Hepatocyte (in vitro differentiated cells): ENCODE data around the gene PDX1. TPM values are rescaled to one million over a fixed set of nuclear protein-coding genes. Genes with fewer than 3 reads are reported as not detected.

Source experiments
- DNase-seq: peaks from one replicate; pipeline ENCODE4 v3.0.0-alpha.2; 2016; ENCODE audit warnings: low spot score
- H2AFZ ChIP-seq: fragments of 200-600 bp; sonication (generic); 2 replicates; pipeline ENCODE4 v1.6.0; 2016; ENCODE audit warnings: antibody characterized with exemption, mild to moderate bottlenecking
- H3K27ac ChIP-seq: fragments of 200-600 bp; sonication (generic); 2 replicates; pipeline ENCODE4 v1.5.1; 2016; ENCODE audit warnings: mild to moderate bottlenecking
- H3K27me3 ChIP-seq: fragments of 200-600 bp; sonication (generic); 2 replicates; pipeline ENCODE4 v1.6.1; 2016
- H3K36me3 ChIP-seq: fragments of 200-600 bp; sonication (generic); replicated peaks from 2 replicates; pipeline ENCODE4 v1.5.1; 2016; ENCODE audit warnings: low read depth; ENCODE audit not compliant: insufficient read depth
- H3K4me1 ChIP-seq: fragments of 200-600 bp; sonication (generic); 2 replicates; pipeline ENCODE4 v1.5.1; 2016; ENCODE audit warnings: mild to moderate bottlenecking, moderate library complexity; ENCODE audit not compliant: insufficient read depth
- H3K4me2 ChIP-seq: fragments of 200-600 bp; sonication (generic); 2 replicates; pipeline ENCODE4 v1.6.0; 2016
- H3K4me3 ChIP-seq: fragments of 200-600 bp; sonication (generic); 2 replicates; pipeline ENCODE4 v1.5.1; 2016; ENCODE audit warnings: mild to moderate bottlenecking
- H3K79me2 ChIP-seq: fragments of 200-600 bp; sonication (generic); 2 replicates; pipeline ENCODE4 v1.6.0; 2017; ENCODE audit warnings: mild to moderate bottlenecking
- H3K9me2 ChIP-seq: fragments of 200-600 bp; sonication (generic); replicated peaks from 2 replicates; pipeline ENCODE4 v1.6.0; 2017; ENCODE audit warnings: mild to moderate bottlenecking; ENCODE audit not compliant: insufficient read depth
- H3K9me3 ChIP-seq: fragments of 200-600 bp; sonication (generic); 2 replicates; pipeline ENCODE4 v1.5.1; 2016; ENCODE audit warnings: low read depth, mild to moderate bottlenecking
- H4K20me1 ChIP-seq: fragments of 200-600 bp; sonication (generic); 2 replicates; pipeline ENCODE4 v1.6.0; 2016; ENCODE audit warnings: mild to moderate bottlenecking; ENCODE audit not compliant: insufficient read depth, poor library complexity, severe bottlenecking
- CTCF ChIP-seq: fragments of 200-600 bp; sonication (generic); IDR thresholded peaks from 2 replicates; pipeline ENCODE4 v1.5.1; 2016; ENCODE audit warnings: antibody characterized with exemption, mild to moderate bottlenecking; ENCODE audit not compliant: poor library complexity
- EZH2 ChIP-seq: fragments of 200-600 bp; sonication (generic); IDR thresholded peaks from 2 replicates; pipeline ENCODE4 v1.6.1; 2016; ENCODE audit warnings: antibody characterized with exemption, mild to moderate bottlenecking, borderline replicate concordance
- EZH2phosphoT487 ChIP-seq: fragments of 200-600 bp; sonication (generic); IDR thresholded peaks from one replicate; pipeline ENCODE4 v1.6.1; 2018; ENCODE audit warnings: antibody characterized with exemption, mild to moderate bottlenecking, low read depth, moderate library complexity; ENCODE audit not compliant: unreplicated experiment, severe bottlenecking
- whole genome bisulfite sequencing: methylation state at CpG from one replicate; pipeline ENCODE4 v1.1.6; 2016; ENCODE audit warnings: low lambda C conversion rate; ENCODE audit errors: missing lambda C conversion rate; 5-methylcytosine and 5-hydroxymethylcytosine counted together
- polyA plus RNA-seq: library from polyadenylated mRNA; unstranded; fragments of >200 nt; fragmentation: Nextera tagmentation; extraction: Ambion mirVana; gene quantifications from 2 replicates; pipeline ENCODE4 v1.2.1, GENCODE V29; 2016
- total RNA-seq: library from RNA; depleted of rRNA; stranded (reverse); fragments of >200 nt; gene quantifications from 2 replicates; pipeline ENCODE4 v1.2.3, GENCODE V29; 2014

Gene PDX1
- total RNA-seq (0.20 and 1.3 TPM in 2 replicates), polyA plus RNA-seq (0.95 and 1.8 TPM in 2 replicates)

DNA sequence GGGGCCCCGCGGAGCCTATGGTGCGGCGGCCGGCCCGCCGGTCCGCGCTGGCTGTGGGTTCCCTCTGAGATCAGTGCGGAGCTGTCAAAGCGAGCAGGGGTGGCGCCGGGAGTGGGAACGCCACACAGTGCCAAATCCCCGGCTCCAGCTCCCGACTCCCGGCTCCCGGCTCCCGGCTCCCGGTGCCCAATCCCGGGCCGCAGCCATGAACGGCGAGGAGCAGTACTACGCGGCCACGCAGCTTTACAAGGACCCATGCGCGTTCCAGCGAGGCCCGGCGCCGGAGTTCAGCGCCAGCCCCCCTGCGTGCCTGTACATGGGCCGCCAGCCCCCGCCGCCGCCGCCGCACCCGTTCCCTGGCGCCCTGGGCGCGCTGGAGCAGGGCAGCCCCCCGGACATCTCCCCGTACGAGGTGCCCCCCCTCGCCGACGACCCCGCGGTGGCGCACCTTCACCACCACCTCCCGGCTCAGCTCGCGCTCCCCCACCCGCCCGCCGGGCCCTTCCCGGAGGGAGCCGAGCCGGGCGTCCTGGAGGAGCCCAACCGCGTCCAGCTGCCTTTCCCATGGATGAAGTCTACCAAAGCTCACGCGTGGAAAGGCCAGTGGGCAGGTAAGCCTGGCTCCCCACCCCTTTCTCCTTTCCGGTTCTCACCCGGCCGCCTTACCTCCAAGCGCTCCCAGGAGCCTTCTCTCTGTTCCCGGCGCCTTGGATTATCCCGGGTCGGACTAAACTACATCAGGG, at the start of gene PDX1:
PDX1 (plus strand) TSS at position 67 of the 743 bp plus-strand sequence; CDS start at position 206, 139 bp downstream.
- Histone ChIP-seq H3K27me3 (peaks cover 100% of the 10 kb centered on the region), H3K79me2 (no peaks in the 10 kb centered on the region), H3K4me1 (peaks cover 19% of the 10 kb centered on the region), H3K36me3 (no peaks in the 10 kb centered on the region), H2AFZ (peak within 1 kb of the TSS; percentile 69), H3K27ac (no peak within 1 kb of the TSS), H3K9me3 (no peaks in the 10 kb centered on the region), H4K20me1 (no peaks in the 10 kb centered on the region), H3K4me2 (peak within 1 kb of the TSS; percentile 93), H3K4me3 (peak within 1 kb of the TSS; percentile 62), H3K9me2 (no peaks in the 10 kb centered on the region)
- DNase-seq = peak; percentile 77
- no peak for TF ChIP-seq CTCF
- TF ChIP-seq EZH2 = peak; percentile 43
- TF ChIP-seq EZH2phosphoT487 = peak; percentile 17
- WGBS = 3% methylated on average over 43 of the region's 76 CpGs

DNA sequence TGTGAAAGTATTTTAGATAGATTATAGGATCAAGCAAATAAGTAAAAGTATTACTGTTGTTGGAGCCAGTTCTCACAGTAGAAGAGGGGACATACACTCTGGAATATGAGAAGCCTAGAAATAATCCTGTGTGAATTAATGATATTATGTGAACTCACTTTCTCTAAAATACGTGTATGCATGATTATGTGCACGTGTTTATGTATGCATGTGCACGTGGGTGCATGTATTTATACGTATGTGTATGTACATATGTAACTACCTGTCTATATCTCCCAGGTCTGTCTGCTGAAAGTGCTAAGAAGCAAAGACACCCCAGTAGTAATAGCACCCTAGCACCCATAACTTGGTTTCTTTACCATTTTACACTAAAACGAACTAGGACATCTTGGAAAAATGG, 41.5 kb upstream of the PDX1 start:
- H3K4me2 ChIP-seq = no peak overlapping the region
- H3K9me2 ChIP-seq = no peaks in the 10 kb centered on the region
- H2AFZ ChIP-seq = no peak overlapping the region
- WGBS = 76% methylated on average over 5 of the region's 5 CpGs
- no peaks in the 10 kb centered on the region for H3K4me1 ChIP-seq
- H4K20me1 ChIP-seq = no peaks in the 10 kb centered on the region
- H3K79me2 ChIP-seq = no peaks in the 10 kb centered on the region
- H3K27me3 ChIP-seq = peaks cover 44% of the 10 kb centered on the region
- no peak for DNase-seq
- H3K4me3 ChIP-seq = no peak overlapping the region
- no peaks in the 10 kb centered on the region for H3K36me3 ChIP-seq
- TF ChIP-seq CTCF (no peak), EZH2 (no peak), EZH2phosphoT487 (no peak)
- no peaks in the 10 kb centered on the region for H3K9me3 ChIP-seq
- H3K27ac ChIP-seq = no peak overlapping the region

GRCh38 chr13:27889471-27889870, 30.3 kb upstream of the PDX1 start:
- no peak for TF ChIP-seq CTCF
- Histone ChIP-seq H3K4me2 (no peak overlapping the region), H3K79me2 (no peaks in the 10 kb centered on the region), H3K4me1 (no peaks in the 10 kb centered on the region), H3K27me3 (no peaks in the 10 kb centered on the region), H3K36me3 (no peaks in the 10 kb centered on the region), H3K27ac (no peak overlapping the region), H3K4me3 (no peak overlapping the region), H3K9me2 (no peaks in the 10 kb centered on the region), H4K20me1 (no peaks in the 10 kb centered on the region), H2AFZ (no peak overlapping the region), H3K9me3 (no peaks in the 10 kb centered on the region)
- DNase-seq = no peak
- WGBS = 33% methylated on average over 5 of the region's 5 CpGs

DNA sequence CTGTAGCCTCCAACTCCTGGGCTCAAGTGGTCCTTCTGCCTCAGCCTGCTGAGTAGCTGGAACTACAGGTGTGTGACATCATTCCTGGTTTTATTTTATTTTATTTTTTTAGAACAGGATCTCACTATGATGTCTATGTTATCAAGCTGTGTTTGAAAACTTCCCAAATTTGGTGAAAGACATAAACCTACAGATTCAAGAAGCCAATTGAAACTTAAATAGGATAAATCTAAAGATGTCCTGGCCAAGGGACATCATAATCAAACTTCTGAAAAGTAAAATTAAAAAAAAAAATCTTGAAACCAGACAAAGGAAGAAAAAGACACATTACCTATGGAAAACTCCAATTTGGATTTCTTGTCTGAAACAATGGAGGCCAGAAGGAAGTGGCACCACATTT, 23.1 kb upstream of the PDX1 start:
- peaks cover 7% of the 10 kb centered on the region for H3K27me3 ChIP-seq
- H3K4me1 ChIP-seq = no peaks in the 10 kb centered on the region
- no peaks in the 10 kb centered on the region for H3K79me2 ChIP-seq
- no peak overlapping the region for H3K4me3 ChIP-seq
- no peak overlapping the region for H2AFZ ChIP-seq
- H3K4me2 ChIP-seq = no peak overlapping the region
- no peaks in the 10 kb centered on the region for H3K9me3 ChIP-seq
- no peaks in the 10 kb centered on the region for H3K9me2 ChIP-seq
- H4K20me1 ChIP-seq = no peaks in the 10 kb centered on the region
- TF ChIP-seq EZH2phosphoT487 = no peak
- no peak for TF ChIP-seq EZH2
- no peak for TF ChIP-seq CTCF
- H3K36me3 ChIP-seq = no peaks in the 10 kb centered on the region
- no peak for DNase-seq
- H3K27ac ChIP-seq = no peak overlapping the region
